K562 (cell line): ENCODE measurements around the gene GPR183. TPM values are rescaled to one million over a fixed set of nuclear protein-coding genes. Genes with fewer than 3 reads are reported as not detected.

Experiments used
- ATAC-seq: fragments of 200-7000 bp; cut with Tn5 transposase; 3 replicates; pipeline ENCODE4 v1.9.1; 2020; ENCODE audit warnings: moderate library complexity
- BruUV-seq: library from RNA; stranded (reverse); fragments of 400-500 nt; replicated peaks from 2 replicates; lab custom pipeline; 2021; lab: Mats Ljungman, UMichigan
- CTCF ChIA-PET: fragments of 300-600 bp; formaldehyde crosslinking; extraction: SDS; loops from one replicate; lab custom pipeline; 2021; ENCODE audit warnings: low intra/inter-chr PET ratio; lab: Yijun Ruan, JAX
- POLR2A ChIA-PET: fragments of 300-600, 350-650 bp; sonication (Branson Sonifier 250); formaldehyde crosslinking; extraction: SDS; loops from one replicate; lab custom pipeline; 2021; ENCODE audit warnings: antibody characterized with exemption, inconsistent platforms; lab: Yijun Ruan, JAX
- DNase-seq, 4 experiments: peaks; one replicate each; pipeline versions ENCODE4 v3.0.0 to v3.0.0-alpha.2; 2011 to 2018; ENCODE audit warnings: low spot score in 3 of 4, mixed read lengths in 3 of 4; ENCODE audit errors: extremely low read depth in 1 of 4
- FAIRE-seq: peaks from 2 replicates; lab custom pipeline; 2011; peaks lifted over from hg19 to GRCh38; lab: Jason Lieb, UNC
- H2AFZ ChIP-seq: 2 replicates; pipeline ENCODE4 v1.6.0; 2011; ENCODE audit warnings: low read depth, low read length, control low read depth, inconsistent platforms
- H3K27ac ChIP-seq: fragments of 200-600 bp; 3 replicates; pipeline ENCODE4 v1.8.0; 2011; ENCODE audit warnings: low read depth, mild to moderate bottlenecking, control low read depth, inconsistent platforms, low read length, moderate library complexity, mixed read lengths; ENCODE audit errors: extremely low read depth
- H3K27me3 ChIP-seq, 2 experiments: fragments of 300-600 bp in 1 of 2; 2 replicates in 1 of 2; 3 replicates in 1 of 2; pipeline versions ENCODE4 v1.6.0 to v1.8.0; 2011; ENCODE audit warnings: inconsistent platforms in 2 of 2, low read length in 2 of 2, mild to moderate bottlenecking in 1 of 2, mixed read lengths in 1 of 2, moderate library complexity in 1 of 2; ENCODE audit not compliant: control insufficient read depth in 2 of 2, insufficient read depth in 2 of 2
- H3K36me3 ChIP-seq: fragments of 300-600 bp; 3 replicates; pipeline ENCODE4 v1.8.0; 2011; ENCODE audit warnings: mild to moderate bottlenecking, low read length, inconsistent platforms; ENCODE audit not compliant: control insufficient read depth, insufficient read depth
- H3K4me1 ChIP-seq, 2 experiments: fragments of 200-600 bp in 1 of 2; replicated peaks in 1 of 2; 2 replicates in 1 of 2; 3 replicates in 1 of 2; pipeline versions ENCODE4 v1.5.1 to v1.8.0; 2011; ENCODE audit warnings: inconsistent platforms in 2 of 2, low read length in 2 of 2, mild to moderate bottlenecking in 1 of 2, mixed read lengths in 1 of 2, moderate library complexity in 1 of 2; ENCODE audit not compliant: control insufficient read depth in 2 of 2, insufficient read depth in 2 of 2
- H3K4me2 ChIP-seq: 2 replicates; pipeline ENCODE4 v1.6.1; 2011; ENCODE audit warnings: low read length, control low read depth, inconsistent platforms, mixed read lengths; ENCODE audit not compliant: insufficient read depth
- H3K4me3 ChIP-seq: fragments of 200-600 bp; sonication (generic), shearing (Covaris generic); 2 replicates; pipeline ENCODE4 v1.5.1; 2016; ENCODE audit warnings: control low read depth, inconsistent platforms
- H3K79me2 ChIP-seq: fragments of 200-600 bp; 3 replicates; pipeline ENCODE4 v1.8.0; 2011; ENCODE audit warnings: low read length, inconsistent platforms; ENCODE audit not compliant: control insufficient read depth, insufficient read depth
- H3K9ac ChIP-seq, 2 experiments: 2 replicates each; pipeline versions ENCODE4 v1.6.0 to v1.6.1; 2011; ENCODE audit warnings: low read depth in 2 of 2, low read length in 2 of 2, control low read depth in 1 of 2, inconsistent platforms in 1 of 2, mild to moderate bottlenecking in 1 of 2, mixed read lengths in 1 of 2; ENCODE audit not compliant: insufficient read depth in 1 of 2
- H3K9me1 ChIP-seq: one replicate; pipeline ENCODE4 v1.6.0; 2011; ENCODE audit warnings: inconsistent platforms, mild to moderate bottlenecking, low read length, moderate library complexity; ENCODE audit not compliant: control insufficient read depth, insufficient read depth
- H3K9me3 ChIP-seq: replicated peaks from 2 replicates; pipeline ENCODE4 v1.5.1; 2011; ENCODE audit warnings: low read depth, low read length, inconsistent platforms; ENCODE audit not compliant: control insufficient read depth, insufficient read depth
- H4K20me1 ChIP-seq: replicated peaks from 2 replicates; pipeline ENCODE4 v1.6.1; 2011; ENCODE audit warnings: low read length, inconsistent platforms, mixed read lengths; ENCODE audit not compliant: control insufficient read depth, insufficient read depth
- EP400 ChIP-seq: fragments of 450-650 bp; IDR thresholded peaks from 2 replicates; pipeline ENCODE4 v1.6.1; 2017; ENCODE audit warnings: antibody characterized with exemption, mild to moderate bottlenecking, moderate library complexity
- FOXA1 ChIP-seq: fragments of 450-650 bp; IDR thresholded peaks from 2 replicates; pipeline ENCODE4 v1.6.1; 2016; ENCODE audit warnings: mild to moderate bottlenecking, borderline replicate concordance
- MECOM ChIP-seq: fragments of 250-450 bp; sonication (Bioruptor Pico); IDR thresholded peaks from 2 replicates; pipeline ENCODE4 v1.8.0; 2022; ENCODE audit warnings: inconsistent platforms
- ZKSCAN1 ChIP-seq: fragments of 150-350 bp; IDR thresholded peaks from 2 replicates; pipeline ENCODE4 v1.6.1; 2016; ENCODE audit warnings: low read depth, low read length
- ZNF639 ChIP-seq, 2 experiments: fragments of 200-800 bp in 1 of 2; sonication (Bioruptor generic) in 1 of 2; sonication (generic) in 1 of 2; formaldehyde crosslinking in 1 of 2; IDR thresholded peaks in 1 of 2; conservative IDR thresholded peaks in 1 of 2; 2 replicates each; pipeline versions ENCODE4 v1.5.0 to v1.6.1; 2016 to 2020; ENCODE audit warnings: missing compliant biosample characterization in 1 of 2, missing genetic modification characterization in 1 of 2, missing genetic modification reagents in 1 of 2
- WGBS: fragments of 100-300 bp; shearing (Covaris generic); methylation state at CpG from one replicate; pipeline ENCODE4 v1.1.6; 2016; ENCODE audit warnings: low coverage, mixed read lengths; ENCODE audit not compliant: insufficient coverage; ENCODE audit errors: missing lambda C conversion rate; 5-methylcytosine and 5-hydroxymethylcytosine counted together
- in situ Hi-C: fragments of 300-500 bp; cut with MboI; formaldehyde crosslinking; loops from 4 replicates; pipeline ENCODE4 v1.15.0; 2018; ENCODE audit warnings: inconsistent platforms, mixed read lengths
- intact Hi-C: fragments of 100-400 bp; cut with micrococcal nuclease; formaldehyde crosslinking; loops from 2 replicates; pipeline ENCODE4 v1.14.2; 2022
- polyA plus RNA-seq, 8 experiments: library from polyadenylated mRNA; depleted of rRNA in 4 of 8; stranded (reverse) in 5 of 8; unstranded in 3 of 8; fragments of >200 nt; fragmentation: Nextera tagmentation in 2 of 8; fragmentation: Illumina TruSeq in 1 of 8; extraction: Ambion mirVana in 2 of 8; extraction: Trizol in 1 of 8; gene quantifications; 2 replicates each; pipeline versions ENCODE4 v1.2.1 to v1.2.3, GENCODE V29; 2011 to 2014; ENCODE audit warnings: inconsistent platforms in 1 of 8, missing spikeins in 1 of 8
- total RNA-seq, 7 experiments: library from RNA; depleted of rRNA in 6 of 7; stranded (reverse); fragments of >200 nt in 6 of 7; fragmentation: Illumina TruSeq in 2 of 7; extraction: Trizol in 2 of 7; gene quantifications; 2 replicates each; pipeline versions ENCODE4 v1.2.1 to v1.2.3, GENCODE V29; 2011 to 2021; ENCODE audit warnings: low replicate concordance in 1 of 7

GPR183 gene
- total and polyA plus RNA-seq, 9 of the 15 experiments (the other 6 are each of a cell fraction or from before 2014, with no cell fraction given), result 1.3 to 10.2 (median 3.7) TPM

GRCh38 chr13:99258210-99258860, 48.9 kb downstream of the GPR183 start, which contains the start of gene GPR18:
Gene GPR18, minus strand, starts transcription at chr13:99258379. Its CDS starts 2,507 bp downstream, at chr13:99255872.
- no peaks in the 10 kb centered on the region for H3K27me3 ChIP-seq
- H3K9ac ChIP-seq, result no peak within 1 kb of the TSS
- ATAC-seq (no peak), FAIRE-seq (no peak), DNase-seq (no peak)
- no peaks in the 10 kb centered on the region for H3K9me1 ChIP-seq
- intact Hi-C loops, result no loop called here
- CTCF ChIA-PET, result no interaction called here
- TF ChIP-seq MECOM (no peak), ZKSCAN1 (0 out of 2 replicates have a peak, but pooled peaks have one; percentile 24), FOXA1 (no peak), EP400 (no peak), ZNF639 (CRISPR knock-in tag; conservative IDR thresholded peaks at IDR 0.05 in 1 of 2, IDR thresholded peaks at IDR 0.05 in 1 of 2) (no peak)
- H3K4me2 ChIP-seq, result no peak within 1 kb of the TSS
- H3K36me3 ChIP-seq, result peaks cover 45% of the 10 kb centered on the region; the same call in 2 of the 3 replicates
- POLR2A ChIA-PET, result interaction anchor here (0.5 to 0.6 kb wide), 2 partner anchors 50 to 75 kb away, joined by 3 read pairs; no protein-coding TSS in a partner anchor
- in situ Hi-C loops, result no loop called here
- no peak within 1 kb of the TSS for H2AFZ ChIP-seq
- H3K4me3 ChIP-seq, result no peak within 1 kb of the TSS
- H3K27ac ChIP-seq, result no peak within 1 kb of the TSS
- H4K20me1 ChIP-seq, result no peaks in the 10 kb centered on the region
- H3K4me1 ChIP-seq, result no peaks in the 10 kb centered on the region; a peak in 1 of 5 replicates
- no TSS peak for BruUV-seq
- 91% methylated on average over 4 of the region's 4 CpGs for WGBS
- H3K79me2 ChIP-seq, result no peaks in the 10 kb centered on the region
- H3K9me3 ChIP-seq, result no peaks in the 10 kb centered on the region
